Measurements from ENCODE around the gene TENM4. TPM values are rescaled to one million over a fixed set of nuclear protein-coding genes. Genes with fewer than 3 reads are reported as not detected.

TENM4 gene
- total RNA-seq, 2 experiments from 2014 or later, result not detected

DNA sequence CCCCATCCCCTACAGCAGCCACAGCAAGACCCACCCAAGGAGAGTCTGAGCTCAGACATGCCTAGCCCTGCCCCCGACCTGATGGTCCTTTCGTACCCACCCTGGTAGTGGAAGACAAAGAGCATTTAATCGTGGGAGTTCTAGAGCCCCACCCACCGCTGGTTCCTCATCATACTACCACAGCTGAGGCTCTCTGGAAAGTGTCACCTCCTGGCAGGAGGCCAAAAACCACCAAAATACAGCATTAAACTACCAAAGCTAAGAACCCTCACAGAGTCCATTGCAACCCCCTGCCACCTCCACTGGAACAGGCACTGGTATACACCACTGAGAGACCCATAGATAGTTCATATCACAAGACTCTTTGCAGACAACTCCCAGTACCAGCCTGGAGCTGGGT lies 311.1 kb downstream of the TENM4 start:
- ATAC-seq (ENCODE audit: low read depth) (no peak), DNase-seq (no peak)
- Mint-ChIP-seq H3K27ac (no peak overlapping the region), H3K4me3 (no peak overlapping the region), H3K27me3 (no peaks in the 10 kb centered on the region), H3K36me3 (no peaks in the 10 kb centered on the region), H3K9me3 (peaks cover 13% of the 10 kb centered on the region), H3K4me1 (no peaks in the 10 kb centered on the region)
- POLR2A ChIA-PET, result no interaction called here

- no peaks in the 10 kb centered on the region for H3K4me1 Mint-ChIP-seq
- H3K4me3 Mint-ChIP-seq, result no peak overlapping the region
- POLR2A ChIA-PET, result no interaction called here
- DNase-seq (no peak), ATAC-seq (ENCODE audit: low read depth) (no peak)
- H3K27me3 Mint-ChIP-seq, result no peaks in the 10 kb centered on the region
- no peak overlapping the region for H3K27ac Mint-ChIP-seq
- H3K9me3 Mint-ChIP-seq, result peaks cover 13% of the 10 kb centered on the region
- H3K36me3 Mint-ChIP-seq, result no peaks in the 10 kb centered on the region
Measured at GRCh38 chr11:79128291-79128690, 312.5 kb downstream of the TENM4 start.

DNA sequence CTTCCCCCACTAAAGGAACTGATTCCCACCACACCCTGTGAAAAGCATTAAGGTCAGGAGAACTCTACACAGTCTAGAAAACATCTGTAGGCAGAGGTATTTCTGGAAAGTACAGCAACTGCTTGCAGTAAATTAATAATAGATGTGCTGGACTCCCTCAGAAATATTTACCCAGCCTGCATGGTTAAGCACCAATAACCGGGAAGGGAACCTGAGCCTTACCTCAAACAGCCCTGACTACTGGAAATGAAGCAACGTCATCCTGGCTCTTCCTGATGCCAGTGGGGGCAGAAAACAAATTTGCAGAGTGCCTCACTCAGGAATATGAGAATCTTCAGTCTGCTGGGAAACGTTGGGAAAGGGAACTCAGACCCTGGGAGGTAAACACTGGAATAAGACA lies 318.1 kb downstream of the TENM4 start:
- no peak overlapping the region for H3K4me3 Mint-ChIP-seq
- no peak overlapping the region for H3K27ac Mint-ChIP-seq
- DNase-seq (no peak), ATAC-seq (ENCODE audit: low read depth) (no peak)
- H3K9me3 Mint-ChIP-seq, result peaks cover 4% of the 10 kb centered on the region
- H3K27me3 Mint-ChIP-seq, result no peaks in the 10 kb centered on the region
- POLR2A ChIA-PET, result no interaction called here
- no peaks in the 10 kb centered on the region for H3K4me1 Mint-ChIP-seq
- H3K36me3 Mint-ChIP-seq, result no peaks in the 10 kb centered on the region

GRCh38 chr11:79121351-79121750 lies 319.5 kb downstream of the TENM4 start:
- H3K36me3 Mint-ChIP-seq, result no peaks in the 10 kb centered on the region
- ATAC-seq (ENCODE audit: low read depth) (no peak), DNase-seq (no peak)
- H3K4me1 Mint-ChIP-seq, result no peaks in the 10 kb centered on the region
- no peaks in the 10 kb centered on the region for H3K27me3 Mint-ChIP-seq
- POLR2A ChIA-PET, result no interaction called here
- H3K27ac Mint-ChIP-seq, result no peak overlapping the region
- H3K4me3 Mint-ChIP-seq, result no peak overlapping the region
- H3K9me3 Mint-ChIP-seq, result peaks cover 4% of the 10 kb centered on the region

GRCh38 chr11:79119491-79120284 lies 321.1 kb downstream of the TENM4 start:
- Mint-ChIP-seq H3K4me1 (no peaks in the 10 kb centered on the region), H3K27me3 (no peaks in the 10 kb centered on the region), H3K27ac (no peak overlapping the region), H3K4me3 (no peak overlapping the region), H3K9me3 (no peaks in the 10 kb centered on the region), H3K36me3 (no peaks in the 10 kb centered on the region)
- no peak for DNase-seq
- ATAC-seq (ENCODE audit: low read depth), result no peak
- POLR2A ChIA-PET, result no interaction called here

GRCh38 chr11:79117488-79117887 lies 323.3 kb downstream of the TENM4 start:
- no peak for ATAC-seq (ENCODE audit: low read depth)

DNA sequence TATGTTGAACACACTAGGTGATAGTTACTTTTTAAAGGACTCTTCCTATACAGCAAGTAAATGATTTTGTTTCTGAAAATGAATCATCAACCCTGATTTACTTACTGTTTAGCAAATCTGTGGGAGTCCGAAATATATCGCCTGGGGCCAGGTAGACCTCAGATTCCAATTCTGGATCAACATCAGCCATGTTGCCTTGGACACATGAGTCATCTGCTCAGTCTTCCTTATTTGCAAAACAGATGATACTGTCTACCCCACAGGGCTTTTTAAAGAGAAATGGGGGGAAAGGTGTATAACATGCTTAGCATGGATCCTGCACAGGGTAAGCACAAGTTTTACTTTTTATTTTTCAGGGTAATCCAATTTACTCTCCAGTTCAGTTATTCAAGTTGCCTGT lies 324.2 kb downstream of the TENM4 start:
- no peak for ATAC-seq (ENCODE audit: low read depth)
- Mint-ChIP-seq H3K4me1 (no peaks in the 10 kb centered on the region), H3K9me3 (peaks cover 2% of the 10 kb centered on the region), H3K4me3 (no peak overlapping the region), H3K27me3 (no peaks in the 10 kb centered on the region), H3K36me3 (no peaks in the 10 kb centered on the region), H3K27ac (no peak overlapping the region)
- DNase-seq, result no peak
- POLR2A ChIA-PET, result no interaction called here

More at GRCh38 chr11:79117488-79117887, 323.3 kb downstream of the TENM4 start:
- no peak overlapping the region for H3K27ac Mint-ChIP-seq
- no peaks in the 10 kb centered on the region for H3K36me3 Mint-ChIP-seq
- POLR2A ChIA-PET, result no interaction called here
- H3K27me3 Mint-ChIP-seq, result no peaks in the 10 kb centered on the region
- H3K9me3 Mint-ChIP-seq, result peaks cover 2% of the 10 kb centered on the region
- no peak for DNase-seq
- no peaks in the 10 kb centered on the region for H3K4me1 Mint-ChIP-seq
- H3K4me3 Mint-ChIP-seq, result no peak overlapping the region

- no peak for DNase-seq
- Mint-ChIP-seq H3K36me3 (no peaks in the 10 kb centered on the region), H3K4me1 (no peaks in the 10 kb centered on the region), H3K9me3 (peaks cover 2% of the 10 kb centered on the region), H3K27me3 (no peaks in the 10 kb centered on the region), H3K4me3 (no peak overlapping the region), H3K27ac (no peak overlapping the region)
- no peak for ATAC-seq (ENCODE audit: low read depth)
- POLR2A ChIA-PET, result no interaction called here
Measured at GRCh38 chr11:79113054-79113690, 327.7 kb downstream of the TENM4 start.

DNA sequence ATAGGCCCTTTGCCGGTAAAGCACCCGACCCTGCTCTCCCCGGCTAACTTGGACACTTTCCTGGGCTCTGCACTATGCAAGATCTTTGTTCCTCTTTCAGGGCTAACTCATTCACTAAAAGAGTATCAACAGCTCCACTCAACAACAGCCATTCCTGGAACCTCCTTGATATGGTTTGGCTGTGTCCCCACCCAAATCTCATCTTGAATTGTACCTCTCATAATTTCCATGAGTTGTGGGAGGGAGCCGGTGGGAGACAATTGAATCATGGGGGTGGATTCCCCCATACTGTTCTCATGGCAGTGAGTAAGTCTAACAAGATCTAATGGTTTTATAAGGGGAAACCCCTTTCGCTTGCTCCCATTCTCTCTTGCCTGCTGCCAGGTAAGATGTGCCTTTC lies 330.0 kb downstream of the TENM4 start:
- no peak for ATAC-seq (ENCODE audit: low read depth)
- H3K4me1 Mint-ChIP-seq, result no peaks in the 10 kb centered on the region
- POLR2A ChIA-PET, result no interaction called here
- H3K27me3 Mint-ChIP-seq, result no peaks in the 10 kb centered on the region
- H3K36me3 Mint-ChIP-seq, result no peaks in the 10 kb centered on the region
- H3K27ac Mint-ChIP-seq, result no peak overlapping the region
- H3K4me3 Mint-ChIP-seq, result no peak overlapping the region
- DNase-seq, result no peak
- peaks cover 2% of the 10 kb centered on the region for H3K9me3 Mint-ChIP-seq

GRCh38 chr11:79110321-79110720 lies 330.5 kb downstream of the TENM4 start:
- Mint-ChIP-seq H3K27me3 (no peaks in the 10 kb centered on the region), H3K4me3 (no peak overlapping the region), H3K36me3 (no peaks in the 10 kb centered on the region), H3K4me1 (no peaks in the 10 kb centered on the region), H3K27ac (no peak overlapping the region), H3K9me3 (peaks cover 2% of the 10 kb centered on the region)
- ATAC-seq (ENCODE audit: low read depth) (no peak), DNase-seq (no peak)
- POLR2A ChIA-PET, result no interaction called here

DNA sequence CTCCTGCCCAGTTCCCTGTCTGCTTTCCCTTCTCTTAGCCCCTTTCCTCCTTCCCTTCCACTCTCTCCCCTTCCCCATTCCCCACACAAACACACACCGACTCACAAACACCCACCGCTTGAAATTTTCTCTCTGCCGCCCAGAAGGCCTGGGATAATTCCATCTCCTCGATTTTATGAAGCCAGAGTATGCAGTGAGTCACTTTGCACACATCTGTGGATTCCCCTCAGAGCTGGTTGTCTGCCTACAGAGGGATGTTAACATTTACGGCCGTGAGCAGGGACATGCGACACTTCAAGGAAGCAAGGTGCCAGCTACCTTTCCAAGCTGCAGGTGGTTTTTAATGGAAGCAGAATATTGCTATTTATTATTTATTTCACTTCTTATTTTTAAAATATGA lies 332.0 kb downstream of the TENM4 start:
- H3K4me3 Mint-ChIP-seq, result no peak overlapping the region
- no peaks in the 10 kb centered on the region for H3K27me3 Mint-ChIP-seq
- H3K9me3 Mint-ChIP-seq, result peaks cover 2% of the 10 kb centered on the region
- POLR2A ChIA-PET, result no interaction called here
- H3K4me1 Mint-ChIP-seq, result no peaks in the 10 kb centered on the region
- no peaks in the 10 kb centered on the region for H3K36me3 Mint-ChIP-seq
- DNase-seq (no peak), ATAC-seq (ENCODE audit: low read depth) (no peak)
- H3K27ac Mint-ChIP-seq, result no peak overlapping the region

DNA sequence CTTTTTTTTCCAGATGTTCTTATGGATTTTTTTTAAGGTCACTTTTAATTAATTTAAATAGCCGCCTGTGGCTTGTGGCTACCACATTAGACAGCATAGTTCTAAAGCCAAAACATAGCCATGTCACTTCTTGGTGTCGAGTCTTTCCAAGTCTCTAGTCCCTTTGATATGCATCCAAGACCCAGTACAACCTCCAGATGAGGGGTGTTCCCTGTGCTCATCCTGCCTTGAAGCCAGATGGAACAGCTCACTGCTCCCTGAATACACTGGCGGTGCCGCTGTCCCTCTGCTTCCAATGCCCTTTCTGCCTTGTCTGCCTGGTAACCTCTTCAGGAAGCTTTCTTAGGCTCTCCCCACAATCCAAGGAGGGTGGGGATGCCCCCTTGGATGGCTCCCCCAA lies 338.0 kb downstream of the TENM4 start:
- H3K27ac Mint-ChIP-seq, result no peak overlapping the region
- no peaks in the 10 kb centered on the region for H3K36me3 Mint-ChIP-seq
- POLR2A ChIA-PET, result no interaction called here
- DNase-seq, result no peak
- no peak overlapping the region for H3K4me3 Mint-ChIP-seq
- ATAC-seq (ENCODE audit: low read depth), result no peak
- no peaks in the 10 kb centered on the region for H3K27me3 Mint-ChIP-seq
- H3K4me1 Mint-ChIP-seq, result no peaks in the 10 kb centered on the region
- H3K9me3 Mint-ChIP-seq, result no peaks in the 10 kb centered on the region

- Mint-ChIP-seq H3K4me1 (no peaks in the 10 kb centered on the region), H3K9me3 (no peaks in the 10 kb centered on the region), H3K27ac (no peak overlapping the region), H3K4me3 (no peak overlapping the region), H3K36me3 (no peaks in the 10 kb centered on the region), H3K27me3 (no peaks in the 10 kb centered on the region)
- ATAC-seq (ENCODE audit: low read depth) (no peak), DNase-seq (no peak)
- POLR2A ChIA-PET, result no interaction called here
Measured at GRCh38 chr11:79101656-79102055, 339.2 kb downstream of the TENM4 start.

DNA sequence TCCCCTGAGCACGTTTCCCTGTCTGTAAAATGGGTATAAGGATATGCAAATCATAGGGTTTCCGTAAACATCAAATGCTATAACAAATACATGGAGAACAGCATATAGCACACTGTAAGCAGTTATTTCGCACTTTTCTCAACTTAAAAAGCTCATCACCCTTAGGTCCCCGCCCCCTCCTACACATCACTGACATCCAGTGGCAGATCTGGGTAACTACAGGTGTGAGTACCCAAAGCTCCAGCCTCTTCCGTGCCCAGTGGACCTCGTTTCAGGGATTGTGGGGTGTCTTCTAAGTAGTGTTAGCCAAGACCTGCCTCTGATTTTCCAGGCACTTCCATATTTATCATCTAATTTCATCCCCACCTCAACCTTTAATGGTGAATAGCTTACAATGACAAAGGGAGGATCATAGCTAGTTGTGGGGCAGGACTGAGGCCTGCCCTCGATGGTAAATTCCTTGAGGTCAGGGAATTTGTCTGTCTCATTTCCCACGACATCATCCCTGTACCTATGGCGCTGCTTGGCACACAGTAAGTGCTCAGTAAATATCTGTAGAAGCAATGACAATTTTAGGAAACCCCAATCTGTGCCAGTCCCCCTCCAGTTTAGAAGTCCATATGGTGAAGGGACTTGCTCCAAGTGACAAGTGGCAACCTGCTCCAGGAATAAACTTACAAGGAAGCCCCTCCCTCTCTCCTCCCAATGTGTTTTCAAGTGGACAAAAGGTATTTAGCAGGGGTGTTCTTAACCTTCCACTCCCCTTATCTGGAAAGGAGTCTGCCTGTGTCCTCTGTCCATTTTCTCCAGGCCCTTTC lies 340.5 kb downstream of the TENM4 start:
- DNase-seq (no peak), ATAC-seq (ENCODE audit: low read depth) (no peak)
- no peaks in the 10 kb centered on the region for H3K36me3 Mint-ChIP-seq
- no peak overlapping the region for H3K27ac Mint-ChIP-seq
- no peaks in the 10 kb centered on the region for H3K4me1 Mint-ChIP-seq
- no peak overlapping the region for H3K4me3 Mint-ChIP-seq
- no peaks in the 10 kb centered on the region for H3K9me3 Mint-ChIP-seq
- no peaks in the 10 kb centered on the region for H3K27me3 Mint-ChIP-seq
- POLR2A ChIA-PET, result no interaction called here
